T-helper 9 cell (primary cell): ENCODE data around the gene DGLUCY.
"Not testable (repeated sequence)": the region's sequence is repeated elsewhere in the genome, so short reads cannot be mapped to it uniquely, and the experiment has no call there.

Source experiments
- DNase-seq: peaks from one replicate; pipeline ENCODE4 v3.0.0-alpha.2; 2020

Gene DGLUCY

GRCh38 chr14:91171291-91171690, 57.4 kb downstream of the DGLUCY start:
- no peak for DNase-seq

GRCh38 chr14:91173221-91173670, 59.4 kb downstream of the DGLUCY start:
- DNase-seq = peak; percentile 74

GRCh38 chr14:91173904-91174303, 60.0 kb downstream of the DGLUCY start:
- DNase-seq = no peak

- DNase-seq = no peak
Measured at GRCh38 chr14:91175291-91176201, 61.7 kb downstream of the DGLUCY start.

GRCh38 chr14:91177073-91178034, 63.5 kb downstream of the DGLUCY start:
- peak; percentile 48 for DNase-seq

GRCh38 chr14:91180611-91181010, 66.7 kb downstream of the DGLUCY start:
- DNase-seq = no peak

- not testable (repeated sequence) for DNase-seq
Measured at GRCh38 chr14:91182753-91183152, 68.9 kb downstream of the DGLUCY start.

GRCh38 chr14:91184559-91184958, 70.7 kb downstream of the DGLUCY start:
- no peak for DNase-seq

- no peak for DNase-seq
Measured at GRCh38 chr14:91185721-91186120, 71.8 kb downstream of the DGLUCY start.

- DNase-seq = no peak
Measured at GRCh38 chr14:91186515-91187066, 72.7 kb downstream of the DGLUCY start.

GRCh38 chr14:91187271-91187670, 73.4 kb downstream of the DGLUCY start:
- no peak for DNase-seq

GRCh38 chr14:91190853-91191252, 77.0 kb downstream of the DGLUCY start:
- DNase-seq = no peak

GRCh38 chr14:91193069-91193468, 79.2 kb downstream of the DGLUCY start:
- no peak for DNase-seq

- DNase-seq = no peak
Measured at GRCh38 chr14:91195881-91196280, 82.0 kb downstream of the DGLUCY start.

GRCh38 chr14:91197631-91198030, 83.8 kb downstream of the DGLUCY start:
- no peak for DNase-seq

GRCh38 chr14:91200802-91201201, 86.9 kb downstream of the DGLUCY start:
- not testable (repeated sequence) for DNase-seq

- DNase-seq = no peak
Measured at GRCh38 chr14:91202234-91202974, 88.5 kb downstream of the DGLUCY start.

GRCh38 chr14:91204657-91205056, 90.8 kb downstream of the DGLUCY start:
- DNase-seq = no peak

- no peak for DNase-seq
Measured at GRCh38 chr14:91205459-91205858, 91.6 kb downstream of the DGLUCY start.

GRCh38 chr14:91207008-91207407, 93.1 kb downstream of the DGLUCY start:
- no peak for DNase-seq

- no peak for DNase-seq
Measured at GRCh38 chr14:91211017-91211416, 97.1 kb downstream of the DGLUCY start.

- DNase-seq = no peak
Measured at GRCh38 chr14:91214306-91214705, 100.4 kb downstream of the DGLUCY start.
